NCI-H510A (cell line): Measurements from ENCODE around the gene ZSCAN10.
"Not testable (repeated sequence)": the region's sequence is repeated elsewhere in the genome, so short reads cannot be mapped to it uniquely, and the experiment has no call there.

Source experiments
- DNase-seq: peaks from one replicate; lab custom pipeline; 2025; lab: John Stamatoyannopoulos, UW

ZSCAN10 gene

GRCh38 chr16:3098459-3099394, at the start of gene ZSCAN10:
Gene ZSCAN10 (minus strand): TSS chr16:3099294. CDS start chr16:3092937, 6,357 bp downstream.
- no peak for DNase-seq

- DNase-seq, result no peak
These were observed 49.4 kb upstream of the ZSCAN10 start for GRCh38 chr16:3148256-3149192.

- DNase-seq, result no peak
These were observed 48.6 kb upstream of the ZSCAN10 start for GRCh38 chr16:3147757-3148104.

GRCh38 chr16:3147046-3147756, 48.1 kb upstream of the ZSCAN10 start:
- DNase-seq, result no peak

GRCh38 chr16:3145660-3146059, 46.6 kb upstream of the ZSCAN10 start:
- no peak for DNase-seq

- DNase-seq, result no peak
These were observed 46.1 kb upstream of the ZSCAN10 start for GRCh38 chr16:3145151-3145550.

GRCh38 chr16:3144321-3144983, 45.4 kb upstream of the ZSCAN10 start:
- no peak for DNase-seq

GRCh38 chr16:3143598-3144320, 44.7 kb upstream of the ZSCAN10 start:
- DNase-seq, result no peak

- DNase-seq, result no peak
These were observed 44.1 kb upstream of the ZSCAN10 start for GRCh38 chr16:3143189-3143588.

GRCh38 chr16:3142770-3143169, 43.7 kb upstream of the ZSCAN10 start:
- DNase-seq, result no peak

- DNase-seq, result no peak
These were observed 43.2 kb upstream of the ZSCAN10 start for GRCh38 chr16:3142327-3142726.

- no peak for DNase-seq
These were observed 42.8 kb upstream of the ZSCAN10 start for GRCh38 chr16:3141781-3142311.

GRCh38 chr16:3140603-3141427, 41.7 kb upstream of the ZSCAN10 start:
- DNase-seq, result no peak

- not testable (repeated sequence) for DNase-seq
These were observed 40.5 kb upstream of the ZSCAN10 start for GRCh38 chr16:3139561-3139960.

- no peak for DNase-seq
These were observed 39.8 kb upstream of the ZSCAN10 start for GRCh38 chr16:3138823-3139426.

- DNase-seq, result no peak
These were observed 39.2 kb upstream of the ZSCAN10 start for GRCh38 chr16:3138342-3138741.

- no peak for DNase-seq
These were observed 38.2 kb upstream of the ZSCAN10 start for GRCh38 chr16:3137267-3137666.

- no peak for DNase-seq
These were observed 36.1 kb upstream of the ZSCAN10 start for GRCh38 chr16:3135126-3135715.
